GM19452 (cell line): ENCODE results near the gene MYO18B.

Experiments
- ATAC-seq: cut with Tn5 transposase; IDR thresholded peaks from one replicate; pipeline ENCODE4 v1.9.1; 2021; ENCODE audit not compliant: unreplicated experiment

Gene MYO18B

DNA sequence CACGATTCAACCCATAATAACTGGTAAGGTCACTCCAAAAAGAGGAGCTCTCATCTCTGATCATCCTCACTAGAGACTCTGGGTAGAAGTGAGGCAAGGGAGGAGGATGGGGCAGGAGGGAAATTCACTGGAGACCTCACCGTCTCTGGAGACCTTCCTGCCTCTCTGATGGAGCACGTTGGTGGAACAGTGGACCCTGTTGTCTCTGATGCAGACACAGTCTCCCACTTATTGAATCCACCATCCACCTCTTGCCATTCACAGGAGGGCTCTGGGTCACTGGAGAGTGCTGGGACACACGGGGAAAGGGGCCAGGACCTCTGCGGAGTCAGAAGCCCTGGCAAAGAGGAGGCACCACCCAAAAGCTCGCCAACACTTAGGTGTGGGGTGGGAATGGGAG is 289.7 kb downstream of the MYO18B start:
- ATAC-seq: no peak

DNA sequence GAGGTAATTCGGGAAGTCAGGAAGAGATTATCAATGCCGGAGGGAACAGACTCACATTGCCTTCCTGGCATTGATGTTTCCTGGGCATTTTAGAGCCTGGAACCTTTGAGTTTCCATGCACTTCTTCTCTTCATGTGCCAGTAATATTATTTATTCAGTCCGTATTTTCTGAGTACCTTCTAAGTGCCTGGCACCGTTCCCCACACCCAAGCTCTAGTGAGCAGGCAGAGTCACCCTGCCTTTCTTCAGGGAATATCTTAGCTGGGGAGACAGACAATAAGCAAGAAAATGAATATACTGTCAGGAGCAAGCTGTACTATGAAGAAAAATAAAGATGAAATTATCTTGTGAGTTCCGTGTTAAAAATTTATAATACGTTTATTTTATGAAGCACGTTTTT is 291.1 kb downstream of the MYO18B start:
- ATAC-seq: no peak

DNA sequence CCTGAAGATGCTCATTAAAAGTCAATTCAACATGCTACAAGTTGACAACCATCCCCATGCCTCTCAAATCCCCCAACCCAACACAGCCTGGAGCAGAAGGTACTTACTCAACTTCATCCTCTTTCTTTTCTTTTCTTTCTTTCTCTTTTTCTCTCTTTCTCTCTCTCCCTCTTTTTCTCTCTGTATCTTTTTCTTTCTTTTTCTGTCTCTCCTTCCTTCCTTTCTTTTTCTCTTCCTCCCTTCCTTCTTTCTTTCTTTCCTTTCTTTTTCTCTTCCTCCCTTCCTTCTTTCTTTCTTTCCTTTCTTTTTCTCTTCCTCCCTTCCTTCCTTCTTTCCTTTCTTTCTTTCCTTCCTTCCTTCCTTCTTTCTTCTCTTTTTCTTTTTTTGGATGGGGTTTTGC is 291.6 kb downstream of the MYO18B start:
- no peak for ATAC-seq

DNA sequence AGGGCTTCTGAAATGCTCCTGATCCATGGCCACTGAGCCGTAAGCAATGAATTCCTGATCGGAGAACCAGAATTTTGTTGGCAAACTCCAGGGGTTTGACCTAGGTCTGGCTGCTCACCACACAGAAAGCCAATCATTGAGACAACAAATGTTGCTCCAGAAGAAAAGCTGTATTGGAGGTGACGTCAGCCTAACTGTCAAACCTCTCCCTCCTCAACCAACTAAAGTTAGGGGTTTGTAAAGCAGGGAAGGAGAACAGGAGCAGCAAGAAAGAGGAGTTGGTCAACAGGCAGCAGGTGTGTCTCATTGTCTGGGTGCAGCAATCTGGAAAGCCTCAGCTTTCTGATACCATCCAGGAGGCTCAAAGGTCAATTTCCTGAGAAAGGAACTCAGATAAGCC is 293.5 kb downstream of the MYO18B start:
- ATAC-seq: no peak

DNA sequence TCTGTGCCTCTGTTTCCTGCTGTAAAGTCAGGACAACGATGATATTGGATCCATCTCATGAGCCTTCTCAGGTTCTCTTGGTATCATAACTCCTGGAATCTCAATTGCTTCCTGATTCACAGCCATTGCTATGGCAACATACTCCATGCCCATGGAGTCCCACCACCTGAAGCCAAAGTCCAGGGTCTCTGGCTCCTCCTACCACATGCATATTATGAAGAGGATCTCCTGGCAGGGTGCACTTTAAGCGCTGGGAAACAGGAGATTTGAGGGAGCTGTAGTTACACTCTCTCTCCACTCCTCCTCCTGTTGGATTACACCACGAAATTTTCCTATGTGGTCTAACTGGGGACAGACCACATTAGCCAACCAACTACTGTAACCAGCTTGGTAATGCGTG is 296.4 kb downstream of the MYO18B start:
- no peak for ATAC-seq

DNA sequence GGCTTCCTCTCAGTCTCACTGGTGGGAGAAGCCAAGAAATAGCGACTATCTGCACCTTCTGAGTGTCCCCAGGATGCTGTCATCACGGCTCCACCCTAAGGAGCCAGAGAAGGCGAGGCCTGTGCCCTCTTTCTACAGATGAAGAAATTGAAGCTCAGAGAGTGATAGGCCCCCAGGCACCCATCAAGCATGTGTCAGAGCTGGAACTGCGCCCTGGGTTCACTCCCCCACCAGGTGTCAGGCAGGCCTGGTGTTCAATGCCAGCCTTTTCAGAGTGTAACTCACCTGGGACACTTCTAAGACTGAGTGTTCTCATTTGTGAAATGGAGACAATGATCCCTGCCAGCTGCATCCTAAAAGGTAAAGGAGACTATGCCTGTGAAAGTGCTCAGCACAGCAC is 299.9 kb downstream of the MYO18B start:
- ATAC-seq: no peak

DNA sequence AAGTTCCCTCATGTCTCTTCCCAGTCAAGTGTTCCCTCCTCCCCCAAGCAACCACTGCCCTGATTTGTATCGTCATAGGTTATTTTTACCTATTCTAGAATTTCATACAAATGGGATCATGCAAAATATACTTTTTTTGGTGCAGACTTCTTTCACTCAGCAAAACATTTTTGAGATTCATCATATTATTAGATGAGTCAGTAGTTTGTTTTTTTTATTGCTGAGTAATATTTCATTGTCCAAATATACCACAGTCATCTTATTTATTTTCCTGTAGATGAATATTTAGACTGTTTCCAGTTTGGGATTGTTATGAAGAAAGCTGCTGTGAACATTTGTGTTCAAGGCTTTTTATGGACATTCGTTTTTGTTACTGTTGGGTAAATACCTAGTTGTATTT is 301.0 kb downstream of the MYO18B start:
- ATAC-seq: no peak

DNA sequence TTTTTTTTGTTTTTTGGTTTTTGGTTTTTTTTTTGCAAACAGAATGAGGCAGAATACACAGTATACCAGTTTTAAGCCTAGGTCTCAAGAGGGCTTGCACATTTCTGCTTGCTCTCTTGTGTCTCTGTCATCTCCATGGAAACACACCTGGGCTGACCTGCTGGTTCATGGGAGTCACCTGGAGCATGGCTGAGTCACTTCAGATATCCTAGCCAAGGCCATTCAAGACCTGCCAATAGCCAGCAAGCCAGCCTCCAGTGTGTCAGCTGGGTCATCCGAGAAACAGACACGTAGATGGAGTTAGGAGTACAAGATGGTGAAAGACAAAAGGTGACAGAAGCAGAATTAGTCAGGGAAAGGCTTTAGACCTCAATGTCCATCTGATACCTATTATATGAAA is 303.1 kb downstream of the MYO18B start:
- ATAC-seq: no peak

DNA sequence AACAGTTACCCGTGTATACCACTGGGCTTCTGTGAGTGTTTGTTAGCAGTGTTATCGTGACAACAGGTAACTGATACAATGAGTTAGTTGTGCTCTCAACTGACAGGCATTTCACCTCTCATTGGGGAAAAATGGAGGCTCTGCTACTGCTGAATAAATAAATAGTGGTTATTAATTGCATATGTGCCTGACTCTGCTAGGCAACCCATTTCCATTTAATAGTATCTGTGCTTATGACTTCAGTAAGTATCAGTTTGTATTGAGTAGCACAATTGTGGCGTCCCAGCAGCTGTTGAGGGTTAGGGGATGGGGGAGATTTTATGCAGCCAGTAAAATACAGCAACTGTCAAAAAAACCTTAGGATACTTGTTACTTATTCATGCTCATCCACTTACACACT is 303.9 kb downstream of the MYO18B start:
- no peak for ATAC-seq

DNA sequence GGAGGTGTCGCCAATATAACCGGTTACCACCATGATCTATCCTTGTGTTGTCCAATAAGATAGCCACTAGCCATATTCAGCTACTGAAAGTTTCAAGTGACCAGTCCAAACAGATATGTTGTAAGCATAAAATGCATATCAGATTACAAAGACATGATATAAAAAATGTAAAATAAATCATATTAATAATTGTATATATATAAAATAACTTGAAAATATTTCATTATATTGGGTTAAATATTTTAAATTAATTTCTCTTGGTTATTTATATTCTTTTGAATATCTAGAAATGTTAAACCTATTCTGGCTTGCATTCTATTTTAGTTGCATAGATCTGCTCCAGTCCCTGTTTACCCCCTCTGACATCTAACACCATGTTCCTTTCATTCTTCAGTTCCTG is 305.5 kb downstream of the MYO18B start:
- no peak for ATAC-seq

DNA sequence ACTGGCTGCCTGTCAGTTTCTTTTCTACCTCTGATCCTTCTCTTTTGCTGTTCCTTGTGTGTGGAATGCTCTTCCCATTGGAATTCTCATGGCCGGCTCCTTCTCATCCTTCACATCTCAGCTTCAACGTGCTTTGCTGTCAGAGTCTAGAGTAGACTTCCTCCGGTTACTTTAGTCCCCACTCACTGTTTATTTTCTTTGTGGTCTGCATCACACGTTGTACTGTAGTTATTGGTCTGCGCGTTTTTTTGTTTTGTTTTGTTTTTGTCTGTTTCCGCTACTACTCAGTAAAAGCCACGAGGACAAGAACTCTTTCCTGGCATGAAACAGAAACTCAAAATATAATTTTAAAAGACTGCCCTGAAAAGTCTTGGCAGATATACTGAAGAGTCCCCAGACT is 305.9 kb downstream of the MYO18B start:
- no peak for ATAC-seq

DNA sequence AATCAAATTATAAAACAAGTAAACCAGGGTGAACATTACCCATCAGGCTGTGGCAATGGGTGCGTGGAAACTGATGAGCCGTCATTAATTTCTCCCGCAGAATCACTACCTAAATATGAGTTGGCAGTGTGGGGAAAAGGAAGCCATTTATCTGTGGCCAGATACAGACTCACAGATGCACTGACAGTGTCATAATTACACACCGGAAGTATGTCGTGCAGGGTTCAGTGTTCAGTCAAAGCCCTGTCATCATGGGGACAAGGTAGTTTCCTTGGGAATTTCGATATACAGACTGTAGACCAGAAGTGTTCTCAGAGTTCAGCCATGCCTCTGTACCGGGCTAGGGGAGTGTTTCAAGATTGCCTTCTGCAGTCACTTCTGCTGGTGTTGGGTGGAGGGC is 308.1 kb downstream of the MYO18B start:
- no peak for ATAC-seq

DNA sequence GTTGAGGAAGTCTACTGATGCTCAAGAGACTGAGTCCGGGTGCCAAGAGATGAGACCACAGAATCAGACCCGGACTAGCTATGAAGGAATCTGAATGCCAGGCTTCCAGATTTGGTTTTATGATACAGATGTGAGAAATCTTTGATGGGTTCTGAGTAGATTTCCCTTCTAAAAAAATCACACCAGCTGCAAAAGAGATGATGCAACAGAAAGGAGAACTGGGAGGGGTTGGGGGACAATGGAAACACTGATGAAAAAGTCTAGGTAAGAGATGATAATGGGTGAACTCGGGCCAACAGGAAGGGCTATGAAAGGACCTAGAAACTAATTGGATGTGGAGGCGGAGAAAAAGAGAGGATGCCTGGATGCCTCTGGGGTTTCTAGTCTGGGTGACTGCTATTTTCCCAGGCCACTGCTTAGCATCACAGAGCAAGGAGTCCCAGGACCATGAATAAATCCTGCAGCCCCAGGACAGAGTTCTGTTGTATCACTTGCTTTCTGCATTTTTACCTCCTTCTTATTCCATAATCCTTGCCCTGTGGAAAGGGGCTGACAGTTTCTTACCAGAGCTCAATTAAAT is 311.8 kb downstream of the MYO18B start:
- ATAC-seq: no peak

DNA sequence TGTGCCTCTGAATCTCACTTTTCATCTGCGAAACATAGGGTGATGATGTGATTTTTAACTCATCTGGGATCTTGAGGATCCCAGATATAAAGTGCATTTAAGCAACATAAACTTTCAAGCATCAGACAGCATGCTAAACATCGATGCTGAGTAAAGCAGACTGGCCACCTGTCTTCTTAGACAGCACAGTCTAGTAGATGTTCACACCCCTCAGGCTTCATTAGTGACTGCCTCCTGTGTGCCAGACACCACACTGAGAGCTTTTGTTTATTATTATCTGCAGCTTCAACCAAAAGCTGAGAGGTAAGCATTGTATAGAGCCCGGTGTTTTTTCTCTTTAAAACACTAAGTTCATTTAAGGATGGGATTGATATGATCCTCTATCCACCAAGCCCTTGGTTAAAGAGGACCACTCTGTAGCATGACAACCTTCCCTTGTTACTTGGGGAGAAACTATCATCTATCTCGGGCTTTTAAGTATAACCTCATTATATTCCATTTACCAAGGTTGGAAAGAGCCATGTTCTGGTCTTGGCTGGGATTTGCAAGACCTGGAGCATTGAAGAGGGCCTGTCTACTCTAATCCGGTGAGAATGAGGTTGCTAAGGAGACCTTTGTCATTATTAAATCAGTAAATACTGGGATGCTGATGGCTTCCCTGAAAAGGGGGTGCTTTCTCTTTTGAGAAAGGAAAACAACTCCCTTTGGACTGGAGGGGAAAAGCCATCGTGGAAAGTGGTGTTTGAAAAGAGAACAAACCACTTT is 313.0 kb downstream of the MYO18B start:
- ATAC-seq: no peak

DNA sequence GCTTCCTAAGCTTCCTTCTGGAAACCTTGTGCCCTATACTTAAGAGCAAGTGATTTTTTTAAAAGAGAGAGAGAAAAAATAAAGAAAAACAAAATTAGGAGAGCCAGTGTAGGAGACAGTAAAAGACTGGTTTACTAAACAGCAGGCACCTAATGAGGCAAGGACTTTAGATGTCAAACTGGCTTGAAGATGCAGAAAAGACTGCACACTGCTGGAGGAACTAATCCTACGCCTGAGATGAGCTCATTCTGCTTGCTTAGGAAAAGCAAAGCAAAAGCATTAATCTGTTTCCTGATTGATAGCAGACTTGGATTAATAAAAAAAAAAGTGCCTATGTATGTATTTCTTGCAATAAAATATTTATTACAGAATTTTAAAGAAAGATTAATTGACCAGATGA is 313.7 kb downstream of the MYO18B start:
- no peak for ATAC-seq

DNA sequence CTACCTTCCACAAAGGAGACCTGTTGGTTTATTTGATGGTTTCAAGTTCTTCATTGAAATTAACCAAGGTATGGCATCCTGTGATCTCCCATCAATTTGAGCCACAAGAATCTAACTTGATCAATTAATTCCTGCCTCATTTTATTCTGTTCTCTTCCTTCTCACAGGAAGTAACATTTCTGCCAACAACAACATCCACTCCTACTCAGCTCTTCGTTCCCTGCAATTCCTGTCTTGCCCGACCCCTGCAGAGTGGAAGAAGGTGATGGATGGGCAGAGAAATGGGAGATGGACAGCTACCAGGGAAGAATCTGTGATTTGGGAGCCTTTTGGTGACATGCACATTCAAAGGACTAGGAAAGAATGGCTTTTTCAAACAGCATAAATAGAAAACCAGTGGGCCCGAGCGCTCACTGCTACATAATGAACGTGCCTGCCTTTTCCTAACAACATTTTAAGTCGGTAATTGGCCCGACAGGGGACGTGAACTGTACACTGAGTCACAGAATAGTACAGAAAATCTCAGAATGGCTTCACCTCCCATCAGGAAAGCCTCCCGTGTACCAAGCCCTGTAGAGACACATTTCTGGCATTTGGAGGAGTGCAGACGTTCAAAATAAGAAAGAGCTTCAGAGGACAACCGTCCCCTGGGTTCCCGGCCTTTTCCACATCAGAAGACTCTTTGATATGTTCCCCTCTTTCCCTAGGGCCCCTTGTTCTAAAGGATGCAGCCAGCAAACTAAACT is 314.6 kb downstream of the MYO18B start:
- ATAC-seq: no peak

DNA sequence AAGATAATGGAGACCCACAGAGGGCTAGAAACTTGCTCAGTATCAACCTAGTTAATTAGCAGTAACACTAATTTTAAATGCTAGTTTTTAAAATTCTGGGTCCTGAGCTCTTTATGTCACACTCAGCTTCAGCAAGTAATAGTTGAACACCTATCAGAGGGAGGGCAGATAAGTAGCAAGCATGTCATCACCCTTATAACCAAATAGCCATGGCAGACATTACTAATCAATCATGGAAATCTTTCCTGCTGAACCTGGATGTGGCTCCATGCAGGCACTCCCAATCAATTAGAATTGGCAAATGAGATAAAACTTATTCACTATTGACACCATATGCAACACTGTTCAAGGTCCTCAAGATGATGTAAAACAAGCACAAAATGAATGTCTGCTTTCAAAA is 315.7 kb downstream of the MYO18B start:
- no peak for ATAC-seq

DNA sequence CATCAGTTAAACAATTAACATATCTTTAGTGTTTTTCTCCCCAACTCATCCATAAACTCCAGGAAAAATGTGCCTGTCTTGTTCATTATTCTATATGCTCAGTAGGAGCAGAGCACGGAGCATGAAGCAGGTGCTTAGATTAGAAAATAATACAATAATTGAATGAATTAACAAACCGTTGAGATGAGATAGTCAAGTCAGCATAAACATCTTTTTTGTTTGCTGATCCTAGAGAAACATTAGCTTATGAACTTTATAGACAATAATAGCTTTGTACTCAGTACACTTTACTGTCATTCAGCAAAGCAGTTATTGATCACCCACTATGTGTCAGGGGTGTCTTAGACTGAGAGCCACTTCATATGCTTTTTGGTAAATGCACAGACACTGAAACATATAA is 322.1 kb downstream of the MYO18B start:
- ATAC-seq: no peak

DNA sequence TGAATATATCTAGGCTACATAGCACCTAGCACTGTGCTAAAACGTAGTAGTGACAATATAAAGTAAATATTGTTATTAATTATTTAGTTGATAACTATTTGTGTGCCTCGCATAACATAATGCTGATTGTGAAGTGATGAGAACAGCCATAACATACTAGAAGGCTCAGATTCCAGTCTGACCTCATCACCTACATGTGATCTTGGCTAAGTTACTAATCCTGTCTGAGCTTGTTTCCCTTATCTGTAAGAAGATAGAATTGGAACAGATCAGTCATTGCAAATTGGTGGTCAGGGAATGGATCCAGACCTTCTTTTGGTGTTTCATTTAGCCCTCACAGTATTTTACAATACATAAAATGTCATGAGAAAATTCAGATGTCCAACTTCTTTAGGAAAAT is 323.9 kb downstream of the MYO18B start:
- no peak for ATAC-seq

DNA sequence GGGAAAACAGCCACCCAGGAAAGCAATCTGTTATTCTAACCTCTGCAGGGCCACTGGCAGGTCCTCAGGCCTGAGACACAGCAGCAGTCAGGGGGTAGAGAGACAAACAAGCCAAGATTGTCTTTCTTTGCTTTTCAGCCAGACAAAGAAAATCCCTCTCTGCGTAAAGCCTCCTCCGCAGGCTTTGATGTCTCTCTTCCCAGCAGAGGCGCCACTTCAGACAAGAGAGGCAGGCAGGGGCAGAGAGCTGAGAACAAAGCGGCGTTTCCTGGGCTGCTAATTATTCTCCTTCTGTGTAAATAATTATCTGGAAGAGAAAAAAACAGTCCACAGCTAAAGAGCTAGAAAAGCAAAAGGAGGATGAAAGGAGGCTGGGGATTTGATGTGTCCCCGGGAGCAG is 324.5 kb downstream of the MYO18B start:
- no peak for ATAC-seq

DNA sequence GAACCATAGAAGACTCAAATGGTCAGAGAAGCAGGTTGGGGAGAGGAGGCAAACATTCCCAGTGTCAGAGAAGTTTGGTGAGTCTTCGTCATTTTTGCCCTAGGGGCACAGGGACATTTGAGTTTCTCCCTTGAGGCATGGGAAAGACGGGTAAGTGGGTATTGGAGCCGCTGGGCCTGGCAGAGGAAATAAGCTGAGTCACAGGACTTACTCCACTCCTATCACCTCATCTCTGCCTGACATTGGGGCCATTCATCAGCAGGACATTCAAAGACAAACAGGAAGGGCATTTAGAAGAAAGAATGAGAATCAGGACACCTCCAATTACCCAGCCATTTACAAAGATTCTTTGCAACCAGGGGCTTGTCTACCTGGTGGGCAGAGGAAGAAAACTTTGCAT is 326.6 kb downstream of the MYO18B start:
- no peak for ATAC-seq

DNA sequence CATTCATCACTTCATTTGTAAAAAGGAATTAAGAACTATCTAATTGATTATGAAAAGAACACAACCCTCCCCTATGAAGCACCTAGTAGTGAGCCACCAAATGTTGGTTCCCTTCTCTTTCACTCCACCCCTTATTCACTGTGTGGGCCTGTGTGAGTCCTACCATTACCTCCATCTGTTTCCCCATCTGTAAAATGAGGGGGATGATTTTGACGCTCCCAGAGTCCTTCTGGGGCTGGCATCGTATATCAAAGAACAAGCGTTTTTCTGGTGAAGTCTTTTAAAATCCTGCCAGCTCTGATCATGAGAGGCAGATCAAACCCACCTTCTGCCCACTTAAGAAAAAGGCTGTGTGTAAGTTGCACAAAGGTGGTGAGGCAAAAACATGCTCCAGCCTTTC is 330.6 kb downstream of the MYO18B start:
- ATAC-seq: no peak
